Lower leg skin (tissue), 3 donors: ENCODE measurements around the gene GATA5.

Experiments used
- POLR2A ChIP-seq, 2 donors: fragments of 450-650 bp; IDR thresholded peaks; one replicate each; pipeline ENCODE4 v1.6.1; 2016 to 2017; ENCODE audit warnings: antibody characterized with exemption in 2 of 2, mild to moderate bottlenecking in 1 of 2, moderate library complexity in 1 of 2
- TF ChIP-seq, protein P1 (sequence below), 3 donors: fragments of 450-650 bp; IDR thresholded peaks; one replicate each; pipeline ENCODE4 v1.5.1; 2016; ENCODE audit warnings: antibody characterized with exemption in 3 of 3, mild to moderate bottlenecking in 3 of 3, moderate library complexity in 2 of 3

DNA sequence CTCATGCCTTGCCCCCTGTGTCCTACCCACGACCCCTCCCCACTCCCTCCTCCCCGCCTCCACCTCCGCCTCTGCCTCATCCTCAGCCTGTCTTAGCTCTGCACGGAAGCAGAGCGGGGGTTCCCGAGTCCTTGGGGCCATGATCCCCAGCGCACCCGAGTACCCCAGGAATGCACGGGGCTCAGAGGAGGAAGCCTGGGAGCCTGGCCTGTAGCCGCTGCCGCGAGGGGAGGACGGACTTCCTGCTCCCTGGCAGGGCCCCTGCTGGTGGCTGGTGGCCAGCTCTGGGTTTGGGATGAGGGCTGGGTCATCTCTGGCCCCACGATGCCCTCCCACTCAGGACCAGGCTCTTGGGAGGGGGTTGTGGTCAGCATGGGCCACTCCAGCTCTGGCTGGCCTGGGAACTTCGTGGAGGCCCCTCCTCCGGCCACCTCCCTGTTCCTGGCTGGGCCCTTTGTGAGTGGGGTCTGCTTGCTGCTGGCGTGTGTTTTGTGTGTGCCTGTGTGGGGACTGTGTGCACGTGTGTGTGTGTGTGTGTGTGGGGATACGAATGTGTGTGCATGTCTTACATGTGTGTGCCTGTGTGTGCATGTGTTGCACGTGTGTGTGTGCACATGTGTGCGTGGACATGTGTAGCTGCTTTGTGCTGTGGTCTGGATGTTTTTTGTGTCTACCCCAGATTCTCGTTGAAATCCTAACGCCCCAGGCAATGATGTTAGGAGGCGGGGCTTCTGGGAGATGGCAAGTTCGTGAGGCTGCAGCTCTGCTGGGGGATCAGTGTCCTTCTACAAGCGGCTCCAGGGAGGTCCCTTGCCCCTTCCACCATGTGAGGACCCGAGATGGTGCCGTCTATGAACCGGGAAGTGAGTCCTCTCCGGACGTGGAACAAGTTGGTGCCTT, 47.1 kb downstream of the GATA5 start:
- TF ChIP-seq, protein P1, sequence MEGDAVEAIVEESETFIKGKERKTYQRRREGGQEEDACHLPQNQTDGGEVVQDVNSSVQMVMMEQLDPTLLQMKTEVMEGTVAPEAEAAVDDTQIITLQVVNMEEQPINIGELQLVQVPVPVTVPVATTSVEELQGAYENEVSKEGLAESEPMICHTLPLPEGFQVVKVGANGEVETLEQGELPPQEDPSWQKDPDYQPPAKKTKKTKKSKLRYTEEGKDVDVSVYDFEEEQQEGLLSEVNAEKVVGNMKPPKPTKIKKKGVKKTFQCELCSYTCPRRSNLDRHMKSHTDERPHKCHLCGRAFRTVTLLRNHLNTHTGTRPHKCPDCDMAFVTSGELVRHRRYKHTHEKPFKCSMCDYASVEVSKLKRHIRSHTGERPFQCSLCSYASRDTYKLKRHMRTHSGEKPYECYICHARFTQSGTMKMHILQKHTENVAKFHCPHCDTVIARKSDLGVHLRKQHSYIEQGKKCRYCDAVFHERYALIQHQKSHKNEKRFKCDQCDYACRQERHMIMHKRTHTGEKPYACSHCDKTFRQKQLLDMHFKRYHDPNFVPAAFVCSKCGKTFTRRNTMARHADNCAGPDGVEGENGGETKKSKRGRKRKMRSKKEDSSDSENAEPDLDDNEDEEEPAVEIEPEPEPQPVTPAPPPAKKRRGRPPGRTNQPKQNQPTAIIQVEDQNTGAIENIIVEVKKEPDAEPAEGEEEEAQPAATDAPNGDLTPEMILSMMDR (IDR thresholded peaks at IDR 0.05) = no peak
- no peak for TF ChIP-seq POLR2A (IDR thresholded peaks at IDR 0.05)
